Gastrocnemius medialis (tissue), 4 donors: ENCODE measurements around the gene SLC1A7. TPM values are rescaled to one million over a fixed set of nuclear protein-coding genes. Genes with fewer than 3 reads are reported as not detected.
"Not testable (repeated sequence)": the region's sequence is repeated elsewhere in the genome, so short reads cannot be mapped to it uniquely, and the experiment has no call there.

Experiments
- ATAC-seq, 2 donors: fragments of 150-250 bp; one replicate each; pipeline ENCODE4 v1.9.1; 2016
- DNase-seq, 2 donors: peaks; one replicate each; pipeline ENCODE4 v3.0.0-alpha.2; 2019
- H3K27ac ChIP-seq, 4 donors: fragments of 200-600 bp; sonication (generic); 1 replicate in 1 of 4; 2 replicates in 3 of 4; pipeline ENCODE4 v1.5.1; 2016 to 2018; ENCODE audit warnings: mild to moderate bottlenecking in 2 of 4, moderate library complexity in 1 of 4
- H3K27me3 ChIP-seq, 3 donors: fragments of 200-600 bp; sonication (generic) in 2 of 3; 1 replicate in 1 of 3; 2 replicates in 2 of 3; pipeline versions ENCODE4 v1.5.1 to v1.6.0; 2016 to 2019; ENCODE audit warnings: mild to moderate bottlenecking in 1 of 3, moderate library complexity in 1 of 3
- H3K36me3 ChIP-seq, 2 donors: fragments of 200-600 bp; sonication (generic) in 1 of 2; one replicate each; pipeline ENCODE4 v1.5.1; 2017 to 2018
- H3K4me1 ChIP-seq, 2 donors: fragments of 200-600 bp; sonication (generic) in 1 of 2; one replicate each; pipeline ENCODE4 v1.5.1; 2016 to 2017; ENCODE audit warnings: mild to moderate bottlenecking in 2 of 2
- H3K4me3 ChIP-seq, 4 donors: fragments of 200-600 bp; sonication (generic) in 3 of 4; 1 replicate in 1 of 4; 2 replicates in 3 of 4; pipeline ENCODE4 v1.5.1; 2016 to 2019; ENCODE audit warnings: mild to moderate bottlenecking in 2 of 4
- H3K9me3 ChIP-seq, 3 donors: fragments of 200-600 bp; sonication (generic) in 2 of 3; 1 replicate in 1 of 3; 2 replicates in 2 of 3; pipeline ENCODE4 v1.5.1; 2016 to 2019
- POLR2A ChIP-seq, 2 donors: fragments of 450-650 bp; IDR thresholded peaks; one replicate each; pipeline ENCODE4 v1.6.1; 2017; ENCODE audit warnings: antibody characterized with exemption in 2 of 2, mild to moderate bottlenecking in 2 of 2, moderate library complexity in 2 of 2
- in situ Hi-C, 4 donors: fragments of 200-750 bp; cut with MboI; loops; one replicate each; pipeline versions ENCODE4 v1.15.0 to v1.8.0; 2017; ENCODE audit warnings: low sequenced_read_pairs in 4 of 4
- intact Hi-C: fragments of 100-400 bp; cut with DNase I; formaldehyde crosslinking; loops from one replicate; pipeline ENCODE4 v1.15.1; 2023; ENCODE audit warnings: low total_unique reads
- total RNA-seq, 4 donors: library from RNA; depleted of rRNA; stranded (reverse); fragments of >200 nt; gene quantifications; one replicate each; pipeline versions ENCODE4 v1.1.0 to v1.2.3, GENCODE V29; 2016
- TF ChIP-seq, protein P1 (sequence below), 5 experiments: fragments of 450-650 bp in 3 of 5; fragments of 200-600 bp in 2 of 5; sonication (generic) in 2 of 5; IDR thresholded peaks in 4 of 5; conservative IDR thresholded peaks in 1 of 5; 1 replicate in 4 of 5; 2 replicates in 1 of 5; pipeline ENCODE4 v1.5.1; 2016 to 2019; ENCODE audit warnings: antibody characterized with exemption in 5 of 5, mild to moderate bottlenecking in 3 of 5, moderate library complexity in 3 of 5

The SLC1A7 gene
- total RNA-seq, 4 donors from 2014 or later = 0.24 to 1.1 (median 0.25) TPM; not detected in 1

DNA sequence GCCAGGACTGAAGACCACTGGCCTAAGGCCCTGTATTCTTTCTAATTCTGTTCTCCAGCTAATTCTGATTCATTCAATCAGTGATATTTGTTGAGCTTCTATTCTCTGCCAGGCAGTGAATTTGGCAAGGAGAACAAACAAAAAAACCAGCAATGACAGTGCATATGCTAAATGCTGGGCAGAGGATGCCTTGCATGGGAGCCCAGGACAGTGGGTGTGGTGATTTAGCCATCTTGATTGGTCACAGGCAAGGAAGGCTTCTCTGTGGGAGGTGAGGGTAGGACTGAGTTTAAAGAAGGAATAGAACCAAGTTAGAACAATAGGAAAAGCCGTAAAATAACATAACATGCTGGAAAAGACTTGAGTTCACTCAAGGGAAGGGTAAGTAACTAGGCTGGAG, 45.0 kb upstream of the SLC1A7 start:
- no peaks in the 10 kb centered on the region for H3K9me3 ChIP-seq
- no peaks in the 10 kb centered on the region for H3K4me1 ChIP-seq
- no peak overlapping the region for H3K27ac ChIP-seq
- no peaks in the 10 kb centered on the region for H3K27me3 ChIP-seq
- intact Hi-C loops = no loop called here
- DNase-seq (no peak), ATAC-seq (no peak)
- no peak for TF ChIP-seq POLR2A (IDR thresholded peaks at IDR 0.05)
- TF ChIP-seq, protein P1, sequence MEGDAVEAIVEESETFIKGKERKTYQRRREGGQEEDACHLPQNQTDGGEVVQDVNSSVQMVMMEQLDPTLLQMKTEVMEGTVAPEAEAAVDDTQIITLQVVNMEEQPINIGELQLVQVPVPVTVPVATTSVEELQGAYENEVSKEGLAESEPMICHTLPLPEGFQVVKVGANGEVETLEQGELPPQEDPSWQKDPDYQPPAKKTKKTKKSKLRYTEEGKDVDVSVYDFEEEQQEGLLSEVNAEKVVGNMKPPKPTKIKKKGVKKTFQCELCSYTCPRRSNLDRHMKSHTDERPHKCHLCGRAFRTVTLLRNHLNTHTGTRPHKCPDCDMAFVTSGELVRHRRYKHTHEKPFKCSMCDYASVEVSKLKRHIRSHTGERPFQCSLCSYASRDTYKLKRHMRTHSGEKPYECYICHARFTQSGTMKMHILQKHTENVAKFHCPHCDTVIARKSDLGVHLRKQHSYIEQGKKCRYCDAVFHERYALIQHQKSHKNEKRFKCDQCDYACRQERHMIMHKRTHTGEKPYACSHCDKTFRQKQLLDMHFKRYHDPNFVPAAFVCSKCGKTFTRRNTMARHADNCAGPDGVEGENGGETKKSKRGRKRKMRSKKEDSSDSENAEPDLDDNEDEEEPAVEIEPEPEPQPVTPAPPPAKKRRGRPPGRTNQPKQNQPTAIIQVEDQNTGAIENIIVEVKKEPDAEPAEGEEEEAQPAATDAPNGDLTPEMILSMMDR (IDR thresholded peaks at IDR 0.05 in 4 of 5, conservative IDR thresholded peaks at IDR 0.05 in 1 of 5) = no peak
- H3K36me3 ChIP-seq = no peaks in the 10 kb centered on the region
- in situ Hi-C loops = loop anchor here in 3 of 4 donors (25.0 kb wide), 2 partner anchors 275 to 475 kb away; partner anchors contain the start of gene ECHDC2 (in 2 of the 3)
- no peak overlapping the region for H3K4me3 ChIP-seq

DNA sequence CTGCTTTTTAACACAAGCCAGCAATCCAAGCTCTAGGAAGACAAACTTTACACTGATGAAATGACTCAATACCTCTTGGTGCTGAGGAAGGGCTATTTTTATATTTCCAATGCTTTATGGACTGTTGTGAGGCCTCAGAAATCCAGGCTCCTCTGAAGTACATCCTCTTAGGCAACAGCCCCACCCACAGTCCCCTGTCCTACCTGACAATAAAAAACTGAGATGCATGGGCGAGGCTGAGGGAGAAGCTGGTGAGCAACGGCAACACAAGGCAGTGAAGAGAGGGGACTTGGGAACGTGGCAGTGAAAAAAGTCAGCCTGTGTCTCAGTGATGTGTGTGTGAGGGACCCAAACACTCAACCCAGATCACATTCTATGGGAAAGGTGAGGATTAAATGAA, 44.1 kb upstream of the SLC1A7 start:
- ATAC-seq = no peak
- intact Hi-C loops = no loop called here

DNA sequence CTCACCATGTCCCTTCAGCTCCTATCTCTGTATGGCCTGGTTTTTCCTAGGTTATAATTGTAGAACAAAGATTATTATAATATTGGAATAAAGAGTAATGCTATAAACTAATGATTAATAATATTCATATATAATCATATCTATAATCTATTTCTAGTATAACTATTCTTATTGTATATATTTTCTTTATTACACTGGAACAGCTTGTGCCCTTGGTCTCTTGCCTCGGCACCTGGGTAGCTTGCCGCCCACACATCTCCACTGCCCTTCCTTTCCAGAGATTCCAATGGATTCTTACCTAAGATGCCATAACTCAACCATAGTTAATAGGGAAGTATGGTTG, 43.5 kb upstream of the SLC1A7 start:
- H3K4me3 ChIP-seq, H3K27me3 ChIP-seq, ATAC-seq, DNase-seq, intact Hi-C loops, H3K4me1 ChIP-seq, H3K27ac ChIP-seq, H3K36me3 ChIP-seq, H3K9me3 ChIP-seq: not testable (repeated sequence)
- TF ChIP-seq, protein P1 (IDR thresholded peaks at IDR 0.05 in 4 of 5, conservative IDR thresholded peaks at IDR 0.05 in 1 of 5) = peak in 2 of 5 experiments; percentile 8 to 19
- in situ Hi-C loops = loop anchor here in 3 of 4 donors (25.0 kb wide), 2 partner anchors 274 to 474 kb away; partner anchors contain the start of gene ECHDC2 (in 2 of the 3)

More for the DNA sequence above, 44.1 kb upstream of the SLC1A7 start:
- Histone ChIP-seq H3K4me1 (no peaks in the 10 kb centered on the region), H3K36me3 (no peaks in the 10 kb centered on the region), H3K4me3 (no peak overlapping the region), H3K9me3 (no peaks in the 10 kb centered on the region), H3K27ac (no peak overlapping the region), H3K27me3 (no peaks in the 10 kb centered on the region)
- no peak for DNase-seq
- TF ChIP-seq, protein P1 (IDR thresholded peaks at IDR 0.05 in 4 of 5, conservative IDR thresholded peaks at IDR 0.05 in 1 of 5) = no peak
- TF ChIP-seq POLR2A (IDR thresholded peaks at IDR 0.05) = no peak
- in situ Hi-C loops = loop anchor here in 3 of 4 donors (25.0 kb wide), 2 partner anchors 274 to 474 kb away; partner anchors contain the start of gene ECHDC2 (in 2 of the 3)

DNA sequence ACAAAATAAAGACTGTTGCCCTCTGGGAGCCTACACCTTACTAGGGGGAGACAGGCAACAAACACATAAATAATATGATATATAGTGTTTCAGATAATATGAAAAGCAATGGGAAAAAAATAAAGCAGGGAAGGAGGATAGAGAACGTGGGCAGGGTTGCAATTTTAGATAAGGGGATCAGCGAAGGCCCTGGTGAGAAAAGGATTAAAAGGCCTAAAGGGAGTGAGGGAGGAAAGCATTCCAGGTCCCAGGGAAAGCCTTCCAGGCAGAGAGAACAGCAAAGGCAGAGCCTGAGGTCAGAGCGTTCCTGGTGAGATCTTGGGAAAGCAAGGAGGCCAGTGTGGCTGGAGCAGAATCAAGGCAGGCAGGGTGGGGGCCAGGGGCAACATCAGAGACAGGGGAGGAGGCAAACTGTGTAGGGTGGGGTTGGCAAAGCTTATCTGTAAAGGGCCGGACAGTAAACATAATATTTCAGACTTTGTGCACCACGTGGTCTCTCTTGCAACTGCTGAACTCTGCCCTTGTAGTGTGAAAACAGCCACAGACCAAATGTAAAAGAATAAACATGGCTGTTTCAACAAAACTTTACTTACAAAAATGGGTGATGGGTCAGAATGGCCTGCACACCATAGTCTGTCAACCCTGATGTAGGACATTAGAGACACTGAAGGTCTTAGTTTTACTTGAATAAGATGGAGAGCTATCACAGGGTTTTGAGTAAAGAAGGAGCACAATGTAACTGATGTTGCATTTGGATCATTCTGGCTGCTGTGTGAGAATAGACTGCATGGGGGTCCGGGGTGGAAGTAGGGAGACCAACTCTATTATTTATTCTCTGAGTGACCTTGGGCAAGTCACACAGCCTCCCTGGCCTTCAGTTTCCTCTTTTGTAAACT, 40.9 kb upstream of the SLC1A7 start:
- intact Hi-C loops (no loop called here), in situ Hi-C loops (loop anchor here in 3 of 4 donors (25.0 kb wide), 2 partner anchors 271 to 471 kb away; partner anchors contain the start of gene ECHDC2 (in 2 of the 3))
- TF ChIP-seq, protein P1 (IDR thresholded peaks at IDR 0.05 in 4 of 5, conservative IDR thresholded peaks at IDR 0.05 in 1 of 5) = no peak
- no peak for TF ChIP-seq POLR2A (IDR thresholded peaks at IDR 0.05)
- Histone ChIP-seq H3K36me3 (no peaks in the 10 kb centered on the region), H3K4me3 (no peak overlapping the region), H3K4me1 (no peaks in the 10 kb centered on the region), H3K9me3 (no peaks in the 10 kb centered on the region), H3K27me3 (no peaks in the 10 kb centered on the region), H3K27ac (no peak overlapping the region)
- DNase-seq (no peak), ATAC-seq (no peak)
